Esophagus (tissue), 2 donors: ENCODE data around the gene ESF1. TPM values are rescaled to one million over a fixed set of nuclear protein-coding genes. Genes with fewer than 3 reads are reported as not detected.
A peak's percentile ranks its signal among the peaks of the same experiment; 100 is the strongest.

Experiments
- H3K27ac ChIP-seq, 2 donors: one replicate each; pipeline ENCODE4 v1.5.1; 2013; ENCODE audit warnings: low read depth in 2 of 2, mild to moderate bottlenecking in 2 of 2, inconsistent platforms in 1 of 2, low read length in 1 of 2, moderate library complexity in 1 of 2
- H3K27me3 ChIP-seq, 2 donors: one replicate each; pipeline ENCODE4 v1.6.1; 2013; ENCODE audit warnings: low read length in 2 of 2, control low read depth in 1 of 2, mild to moderate bottlenecking in 1 of 2; ENCODE audit not compliant: insufficient read depth in 2 of 2, control insufficient read depth in 1 of 2
- H3K36me3 ChIP-seq, 2 donors: one replicate each; pipeline ENCODE4 v1.6.1; 2013; ENCODE audit warnings: low read length in 1 of 2; ENCODE audit not compliant: control insufficient read depth in 2 of 2, insufficient read depth in 2 of 2
- H3K4me1 ChIP-seq, 2 donors: one replicate each; pipeline ENCODE4 v1.6.1; 2013; ENCODE audit warnings: low read length in 1 of 2; ENCODE audit not compliant: control insufficient read depth in 2 of 2, insufficient read depth in 2 of 2
- H3K4me3 ChIP-seq, 2 donors: one replicate each; pipeline ENCODE4 v1.5.1; 2013; ENCODE audit warnings: low read length in 2 of 2, mild to moderate bottlenecking in 2 of 2, low read depth in 1 of 2, moderate library complexity in 1 of 2
- H3K9me3 ChIP-seq, 2 donors: one replicate each; pipeline ENCODE4 v1.6.1; 2013; ENCODE audit warnings: mild to moderate bottlenecking in 2 of 2, low read depth in 1 of 2, low read length in 1 of 2, moderate library complexity in 1 of 2; ENCODE audit not compliant: control insufficient read depth in 2 of 2, insufficient read depth in 1 of 2
- WGBS, 2 donors: extraction: QIAGEN DNeasy Blood & Tissue Kit; methylation state at CpG; one replicate each; pipeline ENCODE4 v1.1.7; 2013; 5-methylcytosine and 5-hydroxymethylcytosine counted together
- polyA plus RNA-seq, 2 donors: library from polyadenylated mRNA; stranded (reverse); fragments of 200-250 nt; gene quantifications; one replicate each; pipeline ENCODE4 v1.2.3, GENCODE V29; 2013
- donor health status: healthy with polysubstance abuse.
- donor health status: Bipolar disorder and iron deficiency.

Gene ESF1, protein sequence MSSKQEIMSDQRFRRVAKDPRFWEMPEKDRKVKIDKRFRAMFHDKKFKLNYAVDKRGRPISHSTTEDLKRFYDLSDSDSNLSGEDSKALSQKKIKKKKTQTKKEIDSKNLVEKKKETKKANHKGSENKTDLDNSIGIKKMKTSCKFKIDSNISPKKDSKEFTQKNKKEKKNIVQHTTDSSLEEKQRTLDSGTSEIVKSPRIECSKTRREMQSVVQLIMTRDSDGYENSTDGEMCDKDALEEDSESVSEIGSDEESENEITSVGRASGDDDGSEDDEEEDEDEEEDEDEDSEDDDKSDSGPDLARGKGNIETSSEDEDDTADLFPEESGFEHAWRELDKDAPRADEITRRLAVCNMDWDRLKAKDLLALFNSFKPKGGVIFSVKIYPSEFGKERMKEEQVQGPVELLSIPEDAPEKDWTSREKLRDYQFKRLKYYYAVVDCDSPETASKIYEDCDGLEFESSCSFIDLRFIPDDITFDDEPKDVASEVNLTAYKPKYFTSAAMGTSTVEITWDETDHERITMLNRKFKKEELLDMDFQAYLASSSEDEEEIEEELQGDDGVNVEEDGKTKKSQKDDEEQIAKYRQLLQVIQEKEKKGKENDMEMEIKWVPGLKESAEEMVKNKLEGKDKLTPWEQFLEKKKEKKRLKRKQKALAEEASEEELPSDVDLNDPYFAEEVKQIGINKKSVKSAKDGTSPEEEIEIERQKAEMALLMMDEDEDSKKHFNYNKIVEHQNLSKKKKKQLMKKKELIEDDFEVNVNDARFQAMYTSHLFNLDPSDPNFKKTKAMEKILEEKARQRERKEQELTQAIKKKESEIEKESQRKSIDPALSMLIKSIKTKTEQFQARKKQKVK
- polyA plus RNA-seq: 1 to 10 TPM; 6.4 to 8.8 TPM

DNA sequence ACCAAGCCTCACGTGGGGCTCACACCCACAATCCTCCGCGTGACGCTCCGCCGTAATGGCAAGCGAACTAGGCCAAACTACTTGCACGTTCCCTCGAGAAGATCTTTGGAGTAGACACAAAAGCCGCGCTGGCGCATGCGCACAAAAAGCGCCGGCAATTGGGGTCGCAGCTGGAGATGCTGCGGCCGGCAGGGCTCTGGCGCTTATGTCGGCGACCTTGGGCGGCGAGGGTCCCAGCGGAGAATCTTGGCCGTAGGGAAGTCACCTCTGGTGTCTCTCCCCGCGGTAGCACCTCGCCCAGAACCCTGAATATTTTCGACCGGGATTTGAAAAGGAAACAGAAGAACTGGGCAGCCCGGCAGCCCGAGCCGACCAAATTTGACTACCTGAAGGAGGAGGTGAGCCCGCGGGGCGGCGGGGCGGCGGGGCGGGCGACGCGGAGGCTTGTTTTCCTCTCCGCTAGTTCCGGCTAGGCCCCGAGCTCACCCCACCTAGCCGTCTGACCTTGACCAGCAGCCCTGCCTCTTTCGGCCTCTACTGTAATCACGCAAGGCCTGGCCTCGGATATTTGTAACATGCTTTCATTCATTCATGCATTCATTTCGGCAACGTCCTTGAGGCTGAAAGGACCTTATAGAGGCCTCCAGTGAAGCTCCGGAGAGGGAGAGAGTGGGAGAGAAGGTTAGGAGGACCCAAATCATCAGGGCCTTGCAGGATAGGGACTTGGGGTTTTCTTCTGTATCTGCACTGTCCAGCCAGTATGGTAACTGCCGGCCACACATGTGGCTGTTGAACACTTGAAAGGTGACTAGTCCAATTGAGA lies at the start of gene ESF1, which contains the start of gene NDUFAF5:
Gene ESF1, minus strand, starts transcription at position 27 of the 823 bp plus-strand sequence. CDS start 1,779 bp downstream, outside the sequence.
Gene NDUFAF5, plus strand, starts transcription at position 136 of the 823 bp plus-strand sequence. Its CDS starts 41 bp downstream, at position 177.
- Histone ChIP-seq H3K4me3 (peak within 1 kb of the TSS; percentile 83 to 88), H3K36me3 (peaks cover 0 to 7% of the 10 kb centered on the region in 2 donors), H3K9me3 (no peaks in the 10 kb centered on the region), H3K4me1 (peaks cover 0 to 3% of the 10 kb centered on the region in 2 donors), H3K27me3 (no peaks in the 10 kb centered on the region), H3K27ac (peak within 1 kb of the TSS; percentile 86 to 92)
- WGBS, 2 donors: 0 to 1% methylated on average over 53 to 54 of the region's 54 CpGs

GRCh38 chr20:13831476-13831875 lies 46.8 kb upstream of the ESF1 start:
- no peaks in the 10 kb centered on the region for H3K9me3 ChIP-seq
- H3K36me3 ChIP-seq: no peaks in the 10 kb centered on the region
- no peak overlapping the region for H3K27ac ChIP-seq
- WGBS, 2 donors: 83 to 88% methylated on average over 3 of the region's 3 CpGs
- no peaks in the 10 kb centered on the region for H3K27me3 ChIP-seq
- H3K4me3 ChIP-seq: no peak overlapping the region
- H3K4me1 ChIP-seq: no peaks in the 10 kb centered on the region

DNA sequence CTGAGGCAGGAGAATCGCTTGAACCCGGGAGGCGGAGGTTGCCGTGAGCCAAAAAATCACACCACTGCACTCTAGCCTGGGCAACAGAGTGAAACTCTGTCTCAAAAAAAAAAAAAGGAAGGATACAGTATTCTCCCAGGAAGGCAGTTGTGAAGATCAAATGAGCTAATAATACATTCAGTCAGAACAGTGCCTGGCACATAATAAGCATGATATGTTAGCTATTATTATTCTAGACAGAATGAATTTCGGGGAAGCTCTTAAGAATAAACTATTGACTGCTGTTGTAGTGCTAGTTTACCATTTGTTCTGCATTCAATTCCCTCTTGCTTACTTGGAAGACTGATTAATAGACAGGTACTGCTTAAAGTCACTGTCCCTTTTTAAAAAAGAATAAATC lies 40.7 kb upstream of the ESF1 start:
- H3K36me3 ChIP-seq: no peaks in the 10 kb centered on the region
- 82 to 87% methylated on average over 4 to 5 of the region's 5 CpGs for WGBS, 2 donors

DNA sequence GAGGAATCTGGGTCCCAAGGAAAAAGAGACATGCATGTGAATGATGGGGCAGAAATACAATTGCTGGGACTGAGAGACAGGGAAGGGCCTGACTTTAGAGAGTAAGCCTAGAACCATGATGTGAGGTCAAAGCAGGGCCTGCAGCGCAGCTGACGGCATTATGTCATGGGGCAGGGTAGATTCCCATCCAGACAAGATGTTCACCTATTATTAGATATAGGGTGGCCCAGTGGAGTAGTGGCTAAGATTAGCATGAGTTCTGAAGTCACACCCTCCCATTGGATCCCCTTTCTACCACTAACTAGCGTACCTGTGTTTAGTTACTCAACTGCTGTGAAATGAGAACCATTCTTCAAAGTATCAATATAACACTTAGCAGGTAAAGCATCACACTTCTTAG lies 39.7 kb upstream of the ESF1 start:
- no peaks in the 10 kb centered on the region for H3K4me1 ChIP-seq
- 90 to 94% methylated on average over 3 of the region's 3 CpGs for WGBS, 2 donors
- no peak overlapping the region for H3K4me3 ChIP-seq
- H3K27me3 ChIP-seq: no peaks in the 10 kb centered on the region
- H3K27ac ChIP-seq: no peak overlapping the region
- no peaks in the 10 kb centered on the region for H3K9me3 ChIP-seq
- H3K36me3 ChIP-seq: no peaks in the 10 kb centered on the region

More for the DNA sequence above, 40.7 kb upstream of the ESF1 start:
- H3K27ac ChIP-seq: no peak overlapping the region
- H3K4me1 ChIP-seq: no peaks in the 10 kb centered on the region
- no peak overlapping the region for H3K4me3 ChIP-seq
- no peaks in the 10 kb centered on the region for H3K27me3 ChIP-seq
- H3K9me3 ChIP-seq: no peaks in the 10 kb centered on the region

- peaks cover 0 to 2% of the 10 kb centered on the region in 2 donors for H3K36me3 ChIP-seq
- H3K4me1 ChIP-seq: no peaks in the 10 kb centered on the region
- WGBS, 2 donors: 57 to 67% methylated on average over 2 of the region's 2 CpGs
- H3K27ac ChIP-seq: no peak overlapping the region
- H3K4me3 ChIP-seq: no peak overlapping the region
- no peaks in the 10 kb centered on the region for H3K27me3 ChIP-seq
- no peaks in the 10 kb centered on the region for H3K9me3 ChIP-seq
Observed at GRCh38 chr20:13822459-13822858, 37.7 kb upstream of the ESF1 start.

GRCh38 chr20:13821876-13822275 lies 37.2 kb upstream of the ESF1 start:
- H3K4me3 ChIP-seq: no peak overlapping the region
- 84 to 88% methylated on average over 7 of the region's 7 CpGs for WGBS, 2 donors
- no peak overlapping the region for H3K27ac ChIP-seq
- no peaks in the 10 kb centered on the region for H3K27me3 ChIP-seq
- H3K36me3 ChIP-seq: peaks cover 0 to 2% of the 10 kb centered on the region in 2 donors
- H3K4me1 ChIP-seq: no peaks in the 10 kb centered on the region
- H3K9me3 ChIP-seq: no peaks in the 10 kb centered on the region

DNA sequence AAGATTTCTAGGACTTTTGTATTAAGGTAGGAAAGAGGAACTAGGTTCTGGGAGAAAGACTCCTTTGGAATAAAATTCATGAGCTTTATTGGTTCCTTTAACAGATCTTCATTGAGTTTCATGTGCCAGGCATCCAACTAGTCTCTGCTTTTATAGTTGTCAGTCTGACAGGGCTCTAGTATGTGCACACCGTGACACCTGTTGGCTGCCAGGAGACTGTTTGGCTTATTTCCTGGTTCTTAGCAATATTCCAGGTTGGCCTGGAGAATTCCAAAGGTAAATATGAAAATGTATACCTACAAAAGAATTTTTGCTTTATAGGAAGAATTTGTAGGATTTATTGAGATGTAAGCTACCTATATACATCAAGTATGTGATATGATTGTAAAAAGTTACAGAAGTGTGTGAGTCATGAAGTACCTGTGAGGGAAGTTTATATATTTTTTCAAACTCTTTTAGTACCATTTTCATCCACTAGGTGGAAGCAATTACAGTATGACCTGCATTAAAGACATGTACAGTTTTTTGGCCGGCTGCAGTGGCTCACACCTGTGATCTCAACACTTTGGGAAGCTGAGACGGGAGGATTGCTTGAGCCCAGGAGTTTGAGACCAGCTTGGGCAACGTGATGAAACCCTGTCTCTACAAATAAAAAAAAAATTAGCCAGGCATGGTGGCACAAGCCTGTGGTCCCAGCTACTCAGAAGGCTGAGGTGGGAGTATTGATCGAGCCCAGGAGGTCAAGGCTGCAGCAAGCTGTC lies 35.3 kb upstream of the ESF1 start:
- WGBS, 2 donors: 29 to 32% methylated on average over 5 of the region's 5 CpGs
- peaks cover 0 to 4% of the 10 kb centered on the region in 2 donors for H3K36me3 ChIP-seq
- H3K9me3 ChIP-seq: no peaks in the 10 kb centered on the region
- H3K27ac ChIP-seq: no peak overlapping the region
- H3K27me3 ChIP-seq: no peaks in the 10 kb centered on the region
- H3K4me1 ChIP-seq: no peaks in the 10 kb centered on the region
- no peak overlapping the region for H3K4me3 ChIP-seq

GRCh38 chr20:13817342-13817741 lies 32.6 kb upstream of the ESF1 start:
- Histone ChIP-seq H3K36me3 (peaks cover 0 to 10% of the 10 kb centered on the region in 2 donors), H3K27me3 (no peaks in the 10 kb centered on the region), H3K4me3 (no peak overlapping the region), H3K9me3 (no peaks in the 10 kb centered on the region), H3K4me1 (no peaks in the 10 kb centered on the region), H3K27ac (no peak overlapping the region)
